Sigmoid colon (tissue), 4 donors: ENCODE measurements around the gene ROM1.

Experiments
- EP300 ChIP-seq, 4 donors: sonication (generic); formaldehyde crosslinking; IDR thresholded peaks; one replicate each; pipeline ENCODE4 v1.6.1; 2017; ENCODE audit warnings: antibody characterized with exemption in 4 of 4
- POLR2A ChIP-seq, 2 donors: fragments of 450-650 bp; IDR thresholded peaks; one replicate each; pipeline ENCODE4 v1.6.1; 2016; ENCODE audit warnings: antibody characterized with exemption in 2 of 2, mild to moderate bottlenecking in 2 of 2, moderate library complexity in 2 of 2
- POLR2AphosphoS5 ChIP-seq, 4 donors: sonication (generic); formaldehyde crosslinking; IDR thresholded peaks; one replicate each; pipeline ENCODE4 v1.6.1; 2017; ENCODE audit warnings: antibody characterized with exemption in 4 of 4
- TF ChIP-seq, protein P1 (sequence below), 4 experiments: fragments of 450-650 bp in 3 of 4; fragments of 200-600 bp in 1 of 4; IDR thresholded peaks; one replicate each; pipeline ENCODE4 v1.5.1; 2016 to 2019; ENCODE audit warnings: antibody characterized with exemption in 4 of 4, mild to moderate bottlenecking in 3 of 4, moderate library complexity in 2 of 4

DNA sequence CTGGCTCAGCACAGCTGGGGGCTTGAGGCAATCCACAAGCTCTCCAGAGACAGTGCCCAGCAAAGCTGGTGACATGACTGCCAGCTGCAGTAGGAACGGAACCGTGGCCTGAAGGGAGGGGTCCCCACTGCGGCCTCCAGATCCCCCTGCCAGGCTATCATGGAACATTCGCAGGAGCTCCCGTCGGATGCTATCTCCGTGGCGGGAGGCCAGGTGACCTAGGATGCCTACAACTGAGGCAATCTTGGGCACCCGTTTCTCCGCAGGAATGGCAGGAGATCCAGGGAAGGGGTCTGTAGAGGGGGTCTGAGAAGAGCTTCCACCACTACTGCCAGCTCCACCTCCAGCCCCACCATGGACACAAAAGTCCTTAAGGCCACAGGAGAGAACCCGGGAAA lies 35.9 kb downstream of the ROM1 start:
- TF ChIP-seq EP300 (IDR thresholded peaks at IDR 0.05) (no peak), POLR2A (IDR thresholded peaks at IDR 0.05) (no peak), POLR2AphosphoS5 (IDR thresholded peaks at IDR 0.05) (no peak)
- TF ChIP-seq, protein P1, sequence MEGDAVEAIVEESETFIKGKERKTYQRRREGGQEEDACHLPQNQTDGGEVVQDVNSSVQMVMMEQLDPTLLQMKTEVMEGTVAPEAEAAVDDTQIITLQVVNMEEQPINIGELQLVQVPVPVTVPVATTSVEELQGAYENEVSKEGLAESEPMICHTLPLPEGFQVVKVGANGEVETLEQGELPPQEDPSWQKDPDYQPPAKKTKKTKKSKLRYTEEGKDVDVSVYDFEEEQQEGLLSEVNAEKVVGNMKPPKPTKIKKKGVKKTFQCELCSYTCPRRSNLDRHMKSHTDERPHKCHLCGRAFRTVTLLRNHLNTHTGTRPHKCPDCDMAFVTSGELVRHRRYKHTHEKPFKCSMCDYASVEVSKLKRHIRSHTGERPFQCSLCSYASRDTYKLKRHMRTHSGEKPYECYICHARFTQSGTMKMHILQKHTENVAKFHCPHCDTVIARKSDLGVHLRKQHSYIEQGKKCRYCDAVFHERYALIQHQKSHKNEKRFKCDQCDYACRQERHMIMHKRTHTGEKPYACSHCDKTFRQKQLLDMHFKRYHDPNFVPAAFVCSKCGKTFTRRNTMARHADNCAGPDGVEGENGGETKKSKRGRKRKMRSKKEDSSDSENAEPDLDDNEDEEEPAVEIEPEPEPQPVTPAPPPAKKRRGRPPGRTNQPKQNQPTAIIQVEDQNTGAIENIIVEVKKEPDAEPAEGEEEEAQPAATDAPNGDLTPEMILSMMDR (IDR thresholded peaks at IDR 0.05): no peak
